Activated B cell treated with CpG ODN at 0.5 μM for 24 hours (primary cell): ENCODE data around the gene ZIC3. TPM values are rescaled to one million over a fixed set of nuclear protein-coding genes. Genes with fewer than 3 reads are reported as not detected.
"Not testable (repeated sequence)": the region's sequence is repeated elsewhere in the genome, so short reads cannot be mapped to it uniquely, and the experiment has no call there.

Experiments used
- ATAC-seq: fragments of 200-7000 bp; cut with Tn5 transposase; one replicate; pipeline ENCODE4 v1.10.0; 2021; ENCODE audit warnings: low read depth, mild to moderate bottlenecking, moderate library complexity
- CTCF ChIA-PET: fragments of 350-600 bp; sonication (Branson Sonifier 250); formaldehyde crosslinking; loops from one replicate; lab custom pipeline; 2021; ENCODE audit warnings: antibody characterized with exemption; lab: Charles Lee
- POLR2A ChIA-PET: fragments of 350-600 bp; sonication (Branson Sonifier 250); formaldehyde crosslinking; loops from one replicate; lab custom pipeline; 2021; ENCODE audit warnings: antibody characterized with exemption; lab: Charles Lee
- DNase-seq: peaks from one replicate; pipeline ENCODE4 v3.0.0; 2022
- H3K27ac Mint-ChIP-seq: one replicate; pipeline ENCODE4 v1.8.0; 2020; ENCODE audit warnings: mixed read lengths
- H3K27me3 Mint-ChIP-seq: one replicate; pipeline ENCODE4 v1.8.0; 2021; ENCODE audit warnings: mixed read lengths
- H3K36me3 Mint-ChIP-seq: one replicate; pipeline ENCODE4 v1.8.0; 2021; ENCODE audit warnings: low read depth, mixed read lengths
- H3K4me1 Mint-ChIP-seq: one replicate; pipeline ENCODE4 v1.8.0; 2021; ENCODE audit warnings: mixed read lengths
- H3K4me3 Mint-ChIP-seq: one replicate; pipeline ENCODE4 v1.8.0; 2020; ENCODE audit warnings: mild to moderate bottlenecking, mixed read lengths
- H3K9me3 Mint-ChIP-seq: one replicate; pipeline ENCODE4 v1.8.0; 2020; ENCODE audit warnings: mixed read lengths
- CTCF ChIP-seq: fragments of 200-600 bp; IDR thresholded peaks from one replicate; pipeline ENCODE4 v1.8.0; 2022; ENCODE audit warnings: antibody characterized with exemption, mild to moderate bottlenecking
- intact Hi-C: fragments of 100-400 bp; cut with micrococcal nuclease; formaldehyde crosslinking; loops from one replicate; pipeline ENCODE4 v1.15.1; 2024
- total RNA-seq: library from RNA; stranded (reverse); gene quantifications from 2 replicates; pipeline ENCODE4 v1.2.3, GENCODE V29; 2022

The ZIC3 gene
- total RNA-seq, 1 donor from 2014 or later = not detected

- Mint-ChIP-seq H3K4me1 (no peaks in the 10 kb centered on the region), H3K9me3 (no peaks in the 10 kb centered on the region), H3K27ac (no peak overlapping the region), H3K27me3 (peaks cover 17% of the 10 kb centered on the region), H3K4me3 (no peak overlapping the region), H3K36me3 (no peaks in the 10 kb centered on the region)
- ChIA-PET CTCF (no interaction called here), POLR2A (no interaction called here)
- intact Hi-C loops = no loop called here
- ATAC-seq (no peak), DNase-seq (no peak)
- TF ChIP-seq CTCF = no peak
Observed at GRCh38 chrX:137549073-137549472, 16.9 kb upstream of the ZIC3 start.

- no peaks in the 10 kb centered on the region for H3K4me1 Mint-ChIP-seq
- no peaks in the 10 kb centered on the region for H3K36me3 Mint-ChIP-seq
- H3K27me3 Mint-ChIP-seq = peaks cover 17% of the 10 kb centered on the region
- ChIA-PET CTCF (no interaction called here), POLR2A (no interaction called here)
- no peak for TF ChIP-seq CTCF
- H3K27ac Mint-ChIP-seq = no peak overlapping the region
- ATAC-seq (no peak), DNase-seq (no peak)
- no peak overlapping the region for H3K4me3 Mint-ChIP-seq
- H3K9me3 Mint-ChIP-seq = no peaks in the 10 kb centered on the region
- intact Hi-C loops = no loop called here
Observed at GRCh38 chrX:137549851-137550664, 15.9 kb upstream of the ZIC3 start.

GRCh38 chrX:137550665-137551261, 15.2 kb upstream of the ZIC3 start:
- POLR2A ChIA-PET = no interaction called here
- Mint-ChIP-seq H3K27ac (no peak overlapping the region), H3K4me3 (no peak overlapping the region), H3K4me1 (no peaks in the 10 kb centered on the region), H3K9me3 (no peaks in the 10 kb centered on the region), H3K36me3 (no peaks in the 10 kb centered on the region), H3K27me3 (peaks cover 13% of the 10 kb centered on the region)
- intact Hi-C loops = no loop called here
- ATAC-seq = no peak
- CTCF ChIA-PET = no interaction called here
- no peak for DNase-seq
- no peak for TF ChIP-seq CTCF

- H3K4me1 Mint-ChIP-seq, POLR2A ChIA-PET, H3K9me3 Mint-ChIP-seq, intact Hi-C loops, H3K36me3 Mint-ChIP-seq, CTCF ChIA-PET, ATAC-seq, H3K27ac Mint-ChIP-seq, DNase-seq, H3K27me3 Mint-ChIP-seq, H3K4me3 Mint-ChIP-seq: not testable (repeated sequence)
Observed at GRCh38 chrX:137552098-137552497, 13.8 kb upstream of the ZIC3 start.

- Mint-ChIP-seq H3K4me3 (no peak overlapping the region), H3K36me3 (no peaks in the 10 kb centered on the region), H3K27me3 (peaks cover 17% of the 10 kb centered on the region), H3K9me3 (no peaks in the 10 kb centered on the region), H3K4me1 (peaks cover 2% of the 10 kb centered on the region), H3K27ac (no peak overlapping the region)
- no peak for ATAC-seq
- no peak for TF ChIP-seq CTCF
- POLR2A ChIA-PET = no interaction called here
- intact Hi-C loops = no loop called here
- DNase-seq = no peak
- CTCF ChIA-PET = no interaction called here
Observed at GRCh38 chrX:137562096-137562495, 3.8 kb upstream of the ZIC3 start.
